Gastroesophageal sphincter (tissue), 3 donors: ENCODE measurements around the gene DIP2C.

ENCODE experiments used
- CTCF ChIP-seq, 4 experiments: fragments of 200-600 bp in 2 of 4; fragments of 450-650 bp in 2 of 4; sonication (generic) in 1 of 4; IDR thresholded peaks; one replicate each; pipeline ENCODE4 v1.5.1; 2017 to 2019; ENCODE audit warnings: antibody characterized with exemption in 4 of 4, mild to moderate bottlenecking in 2 of 4, moderate library complexity in 2 of 4
- EP300 ChIP-seq: sonication (generic); formaldehyde crosslinking; IDR thresholded peaks from one replicate; pipeline ENCODE4 v1.6.1; 2017; ENCODE audit warnings: antibody characterized with exemption, mild to moderate bottlenecking
- POLR2A ChIP-seq, 2 donors: fragments of 450-650 bp; IDR thresholded peaks; one replicate each; pipeline ENCODE4 v1.6.1; 2017; ENCODE audit warnings: antibody characterized with exemption in 2 of 2, mild to moderate bottlenecking in 2 of 2, moderate library complexity in 1 of 2

- TF ChIP-seq POLR2A (IDR thresholded peaks at IDR 0.05): no peak
- TF ChIP-seq CTCF (IDR thresholded peaks at IDR 0.05): no peak
- TF ChIP-seq EP300: no peak
These were observed 337.6 kb downstream of the DIP2C start for GRCh38 chr10:351770-352334.
